Thymus (tissue), 11 donors: Measurements from ENCODE around the gene SMURF2. TPM values are rescaled to one million over a fixed set of nuclear protein-coding genes. Genes with fewer than 3 reads are reported as not detected.
A peak's percentile ranks its signal among the peaks of the same experiment; 100 is the strongest.
"Not testable (repeated sequence)": the region's sequence is repeated elsewhere in the genome, so short reads cannot be mapped to it uniquely, and the experiment has no call there.

ENCODE experiments used
- DNase-seq, 9 donors: peaks; one replicate each; pipeline ENCODE4 v3.0.0-alpha.2; 2013; ENCODE audit warnings: low spot score in 9 of 9, low read depth in 6 of 9, missing footprints in 1 of 9
- H3K27ac ChIP-seq, 2 donors: one replicate each; pipeline ENCODE4 v1.5.1; 2013; ENCODE audit warnings: control low read depth in 1 of 2, low read depth in 1 of 2, low read length in 1 of 2, mild to moderate bottlenecking in 1 of 2, moderate library complexity in 1 of 2
- H3K27me3 ChIP-seq, 2 donors: one replicate each; pipeline ENCODE4 v1.5.1; 2013; ENCODE audit warnings: low read length in 1 of 2; ENCODE audit not compliant: control insufficient read depth in 2 of 2, insufficient read depth in 1 of 2
- H3K36me3 ChIP-seq, 2 donors: one replicate each; pipeline ENCODE4 v1.5.1; 2013; ENCODE audit warnings: low read length in 1 of 2, mild to moderate bottlenecking in 1 of 2, moderate library complexity in 1 of 2; ENCODE audit not compliant: control insufficient read depth in 2 of 2, insufficient read depth in 2 of 2
- H3K4me1 ChIP-seq, 2 donors: one replicate each; pipeline ENCODE4 v1.5.1; 2013; ENCODE audit warnings: low read length in 2 of 2; ENCODE audit not compliant: control insufficient read depth in 2 of 2, insufficient read depth in 2 of 2
- H3K4me3 ChIP-seq, 2 donors: one replicate each; pipeline ENCODE4 v1.5.1; 2013; ENCODE audit warnings: low read length in 2 of 2, control low read depth in 1 of 2, mild to moderate bottlenecking in 1 of 2
- H3K9me3 ChIP-seq, 2 donors: one replicate each; pipeline ENCODE4 v1.5.1; 2013; ENCODE audit warnings: low read length in 1 of 2, mild to moderate bottlenecking in 1 of 2; ENCODE audit not compliant: control insufficient read depth in 2 of 2, insufficient read depth in 1 of 2
- WGBS: extraction: QIAGEN DNeasy Blood & Tissue Kit; methylation state at CpG from one replicate; pipeline ENCODE4 v1.1.7; 2013; 5-methylcytosine and 5-hydroxymethylcytosine counted together
- polyA plus RNA-seq: library from polyadenylated mRNA; stranded (reverse); fragments of 200-250 nt; gene quantifications from one replicate; pipeline ENCODE4 v1.2.3, GENCODE V29; 2013
- total RNA-seq: library from RNA; stranded (reverse); fragments of 120-200 nt; gene quantifications from one replicate; pipeline ENCODE4 v1.2.4, GENCODE V29; 2013
- donor health status: healthy.

SMURF2 gene
- total and polyA plus RNA-seq, 2 donors, result 14.1 to 29.7 TPM

DNA sequence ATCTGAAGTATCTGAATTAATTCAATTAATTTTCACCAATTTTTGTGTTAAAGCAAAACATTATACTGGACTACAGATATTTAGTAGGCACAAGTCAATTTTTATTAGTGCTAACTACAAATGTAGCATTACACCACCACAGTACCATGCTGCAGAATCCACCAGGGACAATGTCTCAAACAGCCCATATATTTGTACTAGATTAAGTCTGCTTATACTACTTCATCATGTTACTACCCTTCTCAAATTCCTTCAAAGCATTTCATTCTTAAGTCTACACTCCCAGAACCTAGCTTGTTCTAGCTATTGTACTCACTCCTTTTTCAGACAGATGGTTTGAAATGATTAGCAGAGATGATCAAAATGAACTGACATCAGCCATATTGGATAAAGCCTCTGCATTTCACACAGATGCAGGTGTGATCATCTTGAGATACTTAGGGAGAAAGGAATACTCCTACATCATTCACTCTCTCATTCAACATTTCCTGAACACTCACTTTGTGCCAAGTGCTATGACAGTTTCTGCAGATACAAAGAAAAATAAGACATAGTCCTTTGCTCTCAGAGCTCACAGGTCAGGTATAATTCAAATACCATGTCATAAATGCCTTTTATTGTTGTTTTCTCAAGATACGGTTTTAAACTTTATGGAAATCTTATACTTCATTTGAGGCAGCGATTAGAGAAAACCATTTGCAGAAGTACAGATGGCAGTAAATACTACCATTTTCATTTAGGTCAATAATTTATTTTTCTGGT is 47.7 kb downstream of the SMURF2 start:
- Histone ChIP-seq H3K27ac (no peak overlapping the region), H3K9me3 (no peaks in the 10 kb centered on the region), H3K27me3 (no peaks in the 10 kb centered on the region), H3K4me3 (no peak overlapping the region), H3K36me3 (no peaks in the 10 kb centered on the region), H3K4me1 (no peaks in the 10 kb centered on the region)
- 93% methylated on average over 2 of the region's 2 CpGs for WGBS
- no peak for DNase-seq

DNA sequence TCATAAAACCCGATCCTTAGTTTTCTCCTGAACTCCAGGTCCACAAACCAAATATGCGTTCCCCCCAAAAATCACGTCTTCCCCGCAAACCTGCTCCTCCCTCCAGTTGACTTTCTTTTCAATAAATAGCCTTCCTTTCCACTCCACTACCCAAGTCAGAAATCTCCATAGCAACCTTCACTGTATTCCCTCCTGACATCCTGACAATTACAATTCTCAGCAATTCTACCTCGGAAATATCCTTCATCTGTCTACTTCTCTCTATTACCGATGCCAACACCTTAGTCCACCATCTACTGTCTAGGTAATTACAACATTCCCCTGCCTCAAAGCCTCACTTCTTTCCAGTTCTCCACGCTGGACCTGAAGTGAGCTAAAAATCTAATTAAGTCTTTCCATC is 50.7 kb downstream of the SMURF2 start:
- Histone ChIP-seq H3K4me3 (no peak overlapping the region), H3K27me3 (no peaks in the 10 kb centered on the region), H3K27ac (no peak overlapping the region), H3K9me3 (no peaks in the 10 kb centered on the region), H3K4me1 (no peaks in the 10 kb centered on the region), H3K36me3 (no peaks in the 10 kb centered on the region)
- WGBS, result 96% methylated on average over 7 of the region's 7 CpGs
- no peak for DNase-seq

DNA sequence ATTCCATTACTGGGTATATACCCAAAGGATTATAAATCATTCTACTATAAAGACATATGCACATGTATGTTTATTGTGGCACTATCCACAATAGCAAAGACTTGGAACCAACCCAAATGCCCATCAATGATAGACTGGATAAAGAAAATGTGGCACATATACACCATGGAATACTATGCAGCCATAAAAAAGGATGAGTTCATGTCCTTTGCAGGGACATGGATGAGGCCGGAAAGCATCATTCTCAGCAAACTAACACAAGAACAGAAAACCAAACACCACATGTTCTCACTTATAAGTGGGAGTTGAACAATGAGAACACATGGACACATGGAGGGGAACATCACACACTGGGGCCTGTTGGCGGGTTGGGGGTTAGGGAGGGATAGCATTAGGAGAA is 51.9 kb downstream of the SMURF2 start:
- H3K36me3 ChIP-seq, H3K27ac ChIP-seq, H3K4me3 ChIP-seq, H3K9me3 ChIP-seq, DNase-seq, H3K4me1 ChIP-seq, H3K27me3 ChIP-seq: not testable (repeated sequence)
- 78% methylated on average over 2 of the region's 2 CpGs for WGBS

- Histone ChIP-seq H3K4me1 (no peaks in the 10 kb centered on the region), H3K27ac (no peak overlapping the region), H3K4me3 (no peak overlapping the region), H3K27me3 (no peaks in the 10 kb centered on the region), H3K9me3 (no peaks in the 10 kb centered on the region), H3K36me3 (no peaks in the 10 kb centered on the region)
- no peak for DNase-seq
- 87% methylated on average over 2 of the region's 2 CpGs for WGBS
Observed at GRCh38 chr17:64608571-64608981, 53.5 kb downstream of the SMURF2 start.

DNA sequence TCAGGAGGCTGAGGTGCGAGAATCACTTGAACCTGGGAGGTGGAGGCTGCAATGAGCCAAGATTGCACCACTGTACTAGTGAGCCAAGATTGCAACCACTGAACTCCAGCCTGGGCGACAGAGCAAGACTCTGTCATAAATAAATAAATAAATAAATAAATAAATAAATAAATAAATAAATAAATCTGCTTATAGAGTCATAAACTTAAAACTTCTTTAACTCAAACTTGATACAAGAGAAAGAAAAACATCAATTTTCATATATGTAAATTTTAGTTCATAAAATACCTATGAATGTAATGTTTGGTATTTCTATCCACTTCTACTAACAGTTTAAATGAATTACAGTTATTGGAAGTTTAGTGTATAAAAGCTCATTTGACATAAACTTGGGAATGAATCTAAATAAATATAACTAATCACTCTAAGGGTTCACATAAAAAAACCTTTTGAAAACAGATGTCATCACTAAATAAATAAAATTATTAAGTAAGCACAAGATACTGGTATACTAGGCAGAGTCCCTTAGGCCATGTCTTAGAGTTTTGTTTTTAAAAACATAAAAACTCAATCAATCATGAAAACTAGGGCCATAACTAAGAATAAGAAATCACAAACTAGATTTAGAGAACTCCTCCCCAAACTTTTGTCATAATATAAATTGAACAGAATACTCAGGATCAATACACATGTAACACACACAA is 54.1 kb downstream of the SMURF2 start:
- Histone ChIP-seq H3K27me3 (no peaks in the 10 kb centered on the region), H3K27ac (no peak overlapping the region), H3K4me1 (no peaks in the 10 kb centered on the region), H3K9me3 (no peaks in the 10 kb centered on the region), H3K36me3 (no peaks in the 10 kb centered on the region), H3K4me3 (no peak overlapping the region)
- no peak for DNase-seq
- 71% methylated on average over 2 of the region's 2 CpGs for WGBS

DNA sequence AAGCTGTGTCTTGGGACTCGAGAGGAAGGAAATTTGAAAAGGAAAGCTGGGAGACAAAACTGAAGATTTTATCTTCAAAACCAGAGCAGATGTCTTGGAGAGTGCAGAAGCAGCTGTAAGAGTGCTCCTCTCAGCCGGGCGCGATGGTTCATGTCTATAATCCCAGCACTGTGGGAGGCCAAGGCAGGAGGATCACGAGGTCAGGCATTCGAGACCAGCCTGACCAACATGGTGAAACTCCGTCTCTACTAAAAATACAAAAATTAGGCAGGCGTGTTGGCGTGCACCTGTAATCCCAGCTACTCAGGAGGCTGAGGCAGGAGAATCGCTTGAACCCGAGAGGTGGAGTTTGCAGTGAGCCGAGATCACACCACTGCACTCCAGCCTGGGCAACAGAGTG is 57.6 kb downstream of the SMURF2 start:
- not testable (repeated sequence) for H3K4me1 ChIP-seq, H3K27ac ChIP-seq, H3K36me3 ChIP-seq, H3K27me3 ChIP-seq, DNase-seq, H3K9me3 ChIP-seq, H3K4me3 ChIP-seq
- WGBS, result 84% methylated on average over 12 of the region's 12 CpGs

GRCh38 chr17:64603987-64604386 is 58.1 kb downstream of the SMURF2 start:
- Histone ChIP-seq H3K27me3 (no peaks in the 10 kb centered on the region), H3K36me3 (no peaks in the 10 kb centered on the region), H3K9me3 (no peaks in the 10 kb centered on the region), H3K4me1 (peaks cover 5 to 10% of the 10 kb centered on the region in 2 donors), H3K4me3 (no peak overlapping the region), H3K27ac (no peak overlapping the region)
- 90% methylated on average over 1 of the region's 1 CpG for WGBS
- DNase-seq, result no peak

GRCh38 chr17:64599827-64600226 is 62.3 kb downstream of the SMURF2 start:
- 95% methylated on average over 1 of the region's 1 CpG for WGBS

DNA sequence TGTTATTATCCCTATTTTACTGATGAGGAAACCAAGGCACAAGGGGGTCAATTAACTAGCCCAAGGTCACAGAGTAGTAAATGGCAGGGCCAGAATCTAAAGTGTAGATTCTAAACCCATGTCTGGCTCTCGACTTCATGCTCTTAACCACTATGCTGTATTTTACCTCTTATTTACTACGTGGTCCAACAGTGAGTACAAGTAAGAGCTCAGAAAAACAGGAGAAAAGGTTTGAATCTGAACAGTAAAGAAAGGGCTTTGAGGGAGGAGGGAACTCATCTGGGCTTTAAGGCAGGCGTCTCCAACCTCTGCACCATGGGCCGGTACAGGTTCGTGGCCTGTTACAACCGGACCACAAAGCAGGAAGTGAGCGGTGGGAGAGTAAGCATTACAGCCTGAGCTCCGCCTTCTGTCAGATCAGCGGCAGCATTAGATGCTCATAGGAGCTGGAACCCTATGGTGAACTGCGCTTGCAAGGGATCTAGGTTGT is 62.9 kb downstream of the SMURF2 start:
- Histone ChIP-seq H3K27ac (peak overlapping the region in 1 of 2 donors; percentile 29), H3K4me1 (peaks cover 5 to 10% of the 10 kb centered on the region in 2 donors), H3K36me3 (peaks cover 0 to 8% of the 10 kb centered on the region in 2 donors), H3K9me3 (no peaks in the 10 kb centered on the region), H3K27me3 (no peaks in the 10 kb centered on the region), H3K4me3 (no peak overlapping the region)
- 25% methylated on average over 10 of the region's 10 CpGs for WGBS
- peak in 6 of 9 donors; percentile 4 to 57 (median 22) for DNase-seq

More at GRCh38 chr17:64599827-64600226, 62.3 kb downstream of the SMURF2 start:
- H3K36me3 ChIP-seq, result peaks cover 0 to 4% of the 10 kb centered on the region in 2 donors
- no peaks in the 10 kb centered on the region for H3K9me3 ChIP-seq
- no peak for DNase-seq
- H3K27me3 ChIP-seq, result no peaks in the 10 kb centered on the region
- no peak overlapping the region for H3K4me3 ChIP-seq
- H3K4me1 ChIP-seq, result peaks cover 5 to 10% of the 10 kb centered on the region in 2 donors
- H3K27ac ChIP-seq, result peak overlapping the region in 1 of 2 donors; percentile 29
